Middle frontal gyrus (tissue), 1 donor: ENCODE measurements around the gene CDKN2D.
A peak's percentile ranks its signal among the peaks of the same experiment; 100 is the strongest.
"Not testable (repeated sequence)": the region's sequence is repeated elsewhere in the genome, so short reads cannot be mapped to it uniquely, and the experiment has no call there.

Experiments used
- DNase-seq: peaks from one replicate; pipeline ENCODE4 v3.0.0-alpha.2; 2015; ENCODE audit warnings: low spot score; ENCODE audit errors: extremely low spot score

The CDKN2D gene

GRCh38 chr19:10582091-10582490 is 13.3 kb upstream of the CDKN2D start:
- DNase-seq, result no peak

DNA sequence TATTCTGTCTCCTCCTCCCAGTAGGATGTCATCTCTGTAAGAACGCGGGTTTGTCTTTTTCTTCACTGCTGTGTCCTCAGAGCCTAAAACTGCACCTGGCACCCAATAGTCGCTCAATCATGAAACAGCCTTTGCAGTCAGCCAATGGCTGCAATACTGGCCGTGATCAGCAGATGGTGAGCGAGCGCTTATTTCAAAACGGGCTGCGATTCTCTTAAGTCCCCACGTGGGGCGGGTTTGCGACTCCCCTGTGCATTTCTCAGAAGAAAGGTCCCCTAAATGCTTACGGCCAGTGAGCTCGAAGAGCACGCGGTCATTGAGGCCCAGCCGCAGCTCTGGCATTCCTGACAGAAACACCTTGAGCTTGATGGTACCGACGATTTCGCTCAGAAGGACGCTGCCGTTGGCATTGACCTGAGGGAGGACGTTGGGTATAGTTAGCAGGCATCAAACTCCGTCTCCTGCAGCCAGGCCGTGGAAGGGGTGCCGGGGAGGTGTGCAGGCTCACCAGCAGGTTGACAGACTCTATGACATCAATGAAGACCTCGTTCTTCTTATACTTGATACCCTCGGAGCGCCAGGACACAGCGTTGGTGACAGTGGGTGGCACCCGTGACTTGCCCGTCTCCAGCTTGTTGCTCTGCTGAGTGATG is 12.3 kb upstream of the CDKN2D start:
- peak; percentile 93 for DNase-seq

DNA sequence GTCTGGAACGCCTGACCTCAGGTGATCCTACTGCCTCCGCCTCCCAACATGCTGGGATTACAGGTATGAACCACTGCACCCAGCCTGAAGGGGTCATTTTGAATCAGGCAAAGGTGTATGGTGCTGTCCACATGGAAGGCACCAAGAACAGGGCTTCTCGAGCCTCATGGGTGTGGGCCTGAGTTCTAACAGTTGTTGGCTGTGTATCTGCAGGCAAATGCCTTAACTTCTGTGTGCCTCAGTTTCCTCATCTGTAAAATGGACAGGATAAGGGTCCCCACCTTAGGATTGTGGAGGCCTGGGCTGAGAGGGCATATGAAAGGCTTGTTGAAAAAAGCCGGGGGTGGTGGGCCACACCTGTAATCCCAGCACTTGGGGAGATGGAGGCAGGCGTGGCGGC is 9.2 kb upstream of the CDKN2D start:
- DNase-seq, result no peak

GRCh38 chr19:10575011-10575716 is 6.4 kb upstream of the CDKN2D start:
- DNase-seq, result no peak

DNA sequence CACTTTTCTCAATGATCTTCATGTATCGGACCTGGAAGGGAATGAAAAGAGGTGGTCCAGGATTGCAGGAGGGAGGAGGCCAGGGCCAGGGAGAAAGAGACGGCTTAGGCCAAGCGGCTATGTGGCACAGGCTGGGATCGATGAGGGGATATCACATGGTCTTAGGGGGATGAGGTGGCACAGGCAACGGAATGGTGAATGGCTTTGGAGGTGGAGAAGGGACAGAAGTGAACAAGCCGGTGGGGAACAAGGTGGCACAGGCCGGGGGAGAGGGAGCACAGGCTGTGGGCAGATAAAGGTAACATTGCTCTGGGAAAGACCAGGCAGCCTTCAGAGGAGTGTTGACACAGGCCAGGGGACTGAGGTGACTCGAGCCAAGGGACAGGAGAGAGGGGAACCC is 5.7 kb upstream of the CDKN2D start:
- DNase-seq, result no peak

GRCh38 chr19:10573793-10574192 is 5.0 kb upstream of the CDKN2D start:
- DNase-seq, result not testable (repeated sequence)

DNA sequence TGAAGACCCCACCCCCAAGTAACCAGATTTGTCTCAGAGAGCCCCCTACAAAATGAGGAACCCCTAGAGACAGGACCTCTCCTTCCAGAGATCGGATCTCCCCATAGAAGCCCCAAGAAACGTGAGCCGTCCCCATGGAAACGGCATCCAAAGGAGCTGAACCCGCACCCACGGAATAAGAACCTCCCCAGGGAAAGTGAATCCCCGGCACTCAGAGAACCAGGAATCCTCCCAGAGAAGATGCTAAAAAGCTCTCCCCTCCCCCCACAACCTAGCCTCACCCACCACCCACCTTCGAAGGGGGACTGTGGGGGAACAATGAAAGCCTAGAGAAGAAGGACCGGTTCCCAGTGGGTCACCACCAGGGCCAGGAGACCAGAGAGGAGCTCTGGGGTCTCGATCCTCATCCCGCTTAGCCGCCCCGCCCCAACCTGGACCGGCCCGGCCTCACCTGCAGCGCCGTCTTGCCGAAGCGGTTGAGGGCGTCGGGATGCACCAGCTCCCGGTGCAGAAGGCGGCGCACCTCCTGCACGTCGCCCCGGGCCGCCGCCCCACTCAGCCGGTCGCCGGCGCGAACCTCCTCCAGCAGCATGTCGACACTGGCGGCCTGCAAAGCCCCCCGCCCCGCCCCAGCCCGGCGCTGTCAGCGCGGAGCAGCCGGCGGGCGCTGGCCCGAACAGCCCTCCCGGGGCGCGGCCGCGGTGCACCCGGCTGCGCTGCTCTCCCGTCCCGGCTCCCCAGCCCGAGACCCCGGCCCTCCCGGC is 535 bp downstream of the CDKN2D start:
- no peak for DNase-seq

- DNase-seq, result no peak
These were observed 1.1 kb downstream of the CDKN2D start for GRCh38 chr19:10567656-10568055.

DNA sequence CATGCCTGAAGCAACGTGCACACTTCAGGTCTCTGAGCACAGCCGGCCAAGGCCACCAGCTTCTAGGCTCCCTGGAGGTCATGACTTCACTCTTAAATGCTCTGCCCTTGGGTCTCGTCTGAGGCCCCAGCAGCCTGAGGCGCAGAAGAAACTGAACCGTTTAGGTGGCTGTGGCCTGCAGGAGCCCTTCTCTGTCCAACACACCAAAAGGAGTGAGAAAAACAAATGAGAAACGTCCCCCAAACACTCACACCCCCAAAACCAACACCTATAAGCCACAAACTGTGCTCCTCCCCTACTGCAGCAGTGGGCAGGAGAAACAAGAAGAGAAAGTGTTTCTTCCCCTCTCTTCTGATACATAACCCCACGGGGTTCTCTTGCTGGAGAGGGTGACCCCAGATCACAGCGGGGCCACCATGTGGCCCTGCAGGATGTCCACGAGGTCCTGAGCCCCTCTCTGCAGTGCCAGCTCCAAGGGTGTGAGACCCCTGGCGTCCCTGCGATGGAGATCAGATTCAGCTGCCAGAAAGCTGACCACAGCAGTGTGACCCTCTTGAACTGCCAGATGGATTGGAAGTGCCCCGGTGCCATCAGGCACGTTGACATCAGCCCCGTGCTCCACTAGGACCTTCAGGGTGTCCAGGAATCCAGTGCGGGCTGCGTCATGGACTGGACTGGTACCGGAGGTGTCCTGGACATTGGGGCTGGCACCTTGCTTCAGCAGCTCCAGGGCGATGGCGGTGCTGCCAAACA is 1.9 kb downstream of the CDKN2D start:
- no peak for DNase-seq

- no peak for DNase-seq
These were observed 2.4 kb downstream of the CDKN2D start for GRCh38 chr19:10566408-10566657.

DNA sequence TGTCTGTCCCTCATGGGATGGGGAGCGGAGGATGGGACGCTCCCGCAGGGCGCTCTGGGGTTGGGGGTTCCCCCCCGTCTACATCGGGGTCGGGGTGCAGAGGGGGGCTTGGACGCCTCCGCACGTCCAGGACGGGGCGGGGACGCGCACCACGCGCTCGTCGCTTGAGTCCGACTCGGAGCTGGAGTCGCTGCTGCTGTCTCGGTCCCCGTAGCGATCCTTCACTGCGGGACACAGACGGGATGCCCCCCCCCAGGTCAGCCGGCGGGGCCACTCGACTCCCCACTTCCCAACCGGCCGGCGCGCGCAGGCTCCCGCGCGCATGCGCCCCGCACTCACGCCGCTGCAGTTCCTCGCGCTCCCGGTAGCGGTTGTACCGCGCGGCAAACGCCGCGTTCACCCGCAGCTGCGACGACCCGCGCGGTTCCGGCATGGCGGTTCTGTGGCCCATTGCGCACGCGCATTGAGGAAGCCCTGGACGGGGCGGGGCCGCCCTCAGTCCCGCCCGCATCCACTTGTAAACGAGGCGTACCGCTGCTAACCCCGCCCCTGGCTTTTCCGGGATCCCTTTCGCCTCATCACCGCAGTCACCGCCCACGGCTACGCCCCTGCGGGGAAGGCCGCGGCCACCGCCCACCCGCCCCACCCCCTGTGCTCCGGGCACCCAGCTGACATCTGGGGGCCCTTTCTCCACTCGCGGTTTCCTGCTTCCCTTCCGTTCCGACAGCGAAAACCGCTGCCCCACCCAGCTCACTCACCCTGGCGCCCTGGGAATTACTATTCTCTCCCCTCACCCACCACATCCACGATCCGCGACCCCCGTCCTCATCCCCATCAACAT is 3.0 kb downstream of the CDKN2D start, which contains the start of gene KRI1:
TSS of gene KRI1 (minus strand) at position 444 of the 841 bp plus-strand sequence. CDS start at position 433, 11 bp downstream.
- peak; percentile 93 for DNase-seq

DNA sequence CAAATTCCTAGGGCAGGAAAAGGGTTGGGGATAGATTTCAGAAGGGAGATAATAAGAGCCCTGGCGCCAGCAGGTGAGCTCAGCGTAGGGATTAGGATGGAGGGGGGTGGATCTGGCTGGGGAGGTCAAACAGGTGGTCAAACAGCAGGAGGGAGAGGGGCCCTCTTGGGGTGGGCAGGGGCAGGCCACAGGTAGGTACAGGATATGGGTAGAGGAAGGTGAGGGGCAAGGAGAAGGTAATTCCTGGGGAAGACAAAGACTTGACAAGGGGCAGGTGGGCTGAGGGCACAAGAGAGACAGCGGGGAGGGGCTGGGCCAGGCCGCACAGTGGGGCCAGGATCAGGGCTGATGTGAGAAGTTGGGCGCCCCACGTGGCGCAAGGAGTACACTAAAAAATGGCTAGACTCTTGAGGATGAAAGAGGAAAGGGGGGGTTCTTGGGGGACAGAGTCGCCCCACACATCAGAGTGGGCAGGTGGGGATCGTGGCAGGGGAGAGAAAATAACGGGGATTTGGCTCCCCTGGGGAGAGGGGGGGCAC is 3.7 kb downstream of the CDKN2D start:
- no peak for DNase-seq

- no peak for DNase-seq
These were observed 6.2 kb downstream of the CDKN2D start for GRCh38 chr19:10562609-10563008.

DNA sequence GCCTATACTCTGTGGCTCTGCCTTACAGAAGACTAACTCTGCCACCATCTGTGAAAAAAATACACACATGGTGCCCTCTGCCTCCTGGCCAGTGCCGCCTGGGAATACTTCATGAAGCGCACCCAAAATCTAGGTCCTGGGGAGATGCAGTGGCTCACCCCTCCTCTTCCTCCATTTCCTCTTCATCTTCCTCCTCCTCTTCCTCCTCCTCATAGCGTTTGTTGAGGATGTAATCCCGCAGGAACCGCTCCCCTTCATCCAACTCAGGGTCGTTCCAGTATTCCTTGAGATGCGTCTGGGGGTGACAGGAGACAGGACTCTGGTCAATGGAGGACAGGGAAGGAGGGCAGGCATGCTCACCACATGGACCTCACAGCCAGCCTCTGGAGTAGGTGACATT is 8.6 kb downstream of the CDKN2D start:
- DNase-seq, result no peak

GRCh38 chr19:10557603-10558197 is 11.1 kb downstream of the CDKN2D start:
- no peak for DNase-seq

DNA sequence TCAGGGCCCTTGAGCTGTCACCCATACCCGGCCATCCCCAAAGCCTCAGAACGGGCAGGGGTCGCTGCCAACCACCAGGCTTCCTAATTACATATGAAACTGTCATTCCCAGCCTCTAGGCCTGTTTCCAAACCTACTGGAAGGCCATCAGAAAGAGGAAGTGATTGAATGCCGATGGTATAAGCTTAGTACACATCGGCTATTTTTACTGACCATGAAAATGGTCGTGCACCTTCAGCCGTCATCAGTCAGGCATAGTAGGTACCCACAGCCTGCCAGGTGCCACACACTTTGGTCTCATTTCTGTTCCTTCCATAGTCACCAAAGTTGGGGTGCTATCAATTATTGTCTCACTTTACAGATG is 13.2 kb downstream of the CDKN2D start:
- DNase-seq, result no peak

GRCh38 chr19:10554760-10555609 is 13.8 kb downstream of the CDKN2D start:
- no peak for DNase-seq

DNA sequence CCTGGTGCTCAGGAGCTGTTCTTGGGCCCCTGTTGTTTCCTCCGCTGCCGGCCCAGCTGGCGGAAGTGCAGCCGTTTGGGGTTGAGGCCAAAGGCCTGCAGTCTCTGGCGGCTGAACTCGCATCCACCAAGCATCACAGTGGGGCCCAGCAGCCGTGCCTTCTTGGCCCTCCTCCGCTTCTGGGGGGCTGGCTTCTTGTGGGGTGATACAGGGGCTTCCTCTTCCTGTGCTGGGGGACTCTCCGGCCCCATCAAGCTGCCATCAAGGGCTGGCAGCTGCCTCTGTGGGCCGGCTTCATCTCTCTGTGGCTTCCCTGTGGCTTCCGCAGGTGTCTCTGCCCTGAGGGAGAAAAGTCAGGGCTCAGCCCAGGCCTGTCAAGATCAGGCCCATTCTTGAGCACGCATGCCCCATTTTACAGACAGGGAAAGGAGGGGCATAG is 14.8 kb downstream of the CDKN2D start:
- no peak for DNase-seq

DNA sequence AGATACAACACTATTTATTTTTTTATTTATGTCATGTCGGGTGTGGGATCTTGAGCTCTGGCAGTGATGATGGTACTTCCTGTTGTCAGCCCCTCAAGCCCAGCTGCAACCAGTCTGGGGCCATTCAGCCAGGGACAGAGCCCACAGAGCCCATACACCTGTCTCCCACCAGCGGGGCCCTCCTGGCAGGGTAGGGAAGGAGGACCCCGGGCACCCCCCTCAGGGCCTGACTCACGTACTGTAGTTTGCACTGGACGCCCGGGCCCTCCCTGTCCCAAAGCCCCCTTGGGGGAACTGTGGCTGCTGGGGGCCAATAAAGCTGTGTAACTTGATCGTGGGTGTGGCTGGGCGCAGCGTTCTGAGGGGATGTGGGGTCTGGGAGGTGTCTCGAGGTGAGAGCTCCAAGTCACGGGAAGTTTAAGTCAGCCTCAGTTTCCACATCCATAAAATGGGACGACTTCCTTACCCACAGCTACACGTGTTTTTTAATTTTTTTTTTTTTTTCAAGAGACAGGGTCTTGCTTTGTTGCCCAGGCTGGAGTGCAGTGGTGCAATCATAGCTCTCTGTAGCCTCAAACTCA is 15.6 kb downstream of the CDKN2D start:
- no peak for DNase-seq
